CD4-positive, alpha-beta T cell treated with Interleukin-6 at 100 ng/mL for 8 hours (primary cell): ENCODE results near the gene SYT13.

ENCODE experiments used
- DNase-seq: peaks from one replicate; pipeline ENCODE4 v3.0.0-alpha.2; 2020; ENCODE audit warnings: mixed read lengths, low spot score

Gene SYT13

DNA sequence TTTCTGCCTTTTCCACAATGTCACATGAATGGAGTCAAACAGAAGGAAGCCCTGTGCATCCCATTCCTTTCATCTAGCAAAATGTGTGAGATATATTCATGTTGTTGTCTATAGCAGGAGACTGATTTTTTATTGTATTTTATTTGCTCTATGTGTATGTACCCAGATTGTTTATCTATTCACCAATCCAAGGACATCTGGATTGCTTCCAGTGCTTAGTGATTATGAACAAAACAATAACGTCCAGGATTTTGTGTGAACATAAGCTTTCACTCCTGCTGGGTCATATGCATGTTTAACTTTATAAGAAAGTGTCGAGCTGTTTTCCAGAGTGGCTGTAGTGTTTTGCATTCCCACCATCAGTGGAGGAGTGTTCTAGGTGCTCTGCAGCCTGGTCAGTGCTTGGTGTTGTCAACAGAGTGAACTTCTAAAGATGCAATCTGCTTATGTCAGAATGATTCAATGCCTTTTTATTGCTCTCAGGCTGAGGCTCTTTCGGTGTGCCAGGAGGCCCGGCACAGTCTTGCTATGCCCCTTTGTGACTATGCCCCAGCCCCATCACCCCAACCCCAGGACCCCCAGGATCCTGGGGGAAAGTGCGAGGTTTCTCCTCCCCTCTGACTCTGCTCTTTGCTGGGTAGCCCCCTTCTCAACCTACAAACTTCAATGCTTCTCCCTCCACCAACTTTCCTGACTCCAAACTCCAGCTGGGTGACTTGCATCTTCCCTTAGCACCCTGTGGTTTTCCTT, 19.9 kb upstream of the SYT13 start:
- no peak for DNase-seq

DNA sequence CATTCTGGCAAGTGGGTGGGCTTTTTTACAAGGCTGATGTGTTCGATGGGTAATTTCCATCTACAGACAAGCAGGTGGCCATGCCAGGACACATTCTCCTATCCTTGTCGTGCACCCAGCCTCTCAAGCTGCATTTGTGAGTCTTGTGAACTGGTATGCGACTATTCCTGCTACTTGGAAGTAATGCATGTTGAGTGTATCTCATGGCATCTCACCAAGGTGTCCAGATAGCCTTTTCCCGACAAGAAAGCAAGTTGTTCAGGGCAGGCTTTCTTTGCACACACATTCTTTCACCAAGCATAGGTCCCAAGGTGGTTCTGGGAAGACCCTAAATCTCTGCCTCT, 18.8 kb upstream of the SYT13 start:
- DNase-seq, result no peak

DNA sequence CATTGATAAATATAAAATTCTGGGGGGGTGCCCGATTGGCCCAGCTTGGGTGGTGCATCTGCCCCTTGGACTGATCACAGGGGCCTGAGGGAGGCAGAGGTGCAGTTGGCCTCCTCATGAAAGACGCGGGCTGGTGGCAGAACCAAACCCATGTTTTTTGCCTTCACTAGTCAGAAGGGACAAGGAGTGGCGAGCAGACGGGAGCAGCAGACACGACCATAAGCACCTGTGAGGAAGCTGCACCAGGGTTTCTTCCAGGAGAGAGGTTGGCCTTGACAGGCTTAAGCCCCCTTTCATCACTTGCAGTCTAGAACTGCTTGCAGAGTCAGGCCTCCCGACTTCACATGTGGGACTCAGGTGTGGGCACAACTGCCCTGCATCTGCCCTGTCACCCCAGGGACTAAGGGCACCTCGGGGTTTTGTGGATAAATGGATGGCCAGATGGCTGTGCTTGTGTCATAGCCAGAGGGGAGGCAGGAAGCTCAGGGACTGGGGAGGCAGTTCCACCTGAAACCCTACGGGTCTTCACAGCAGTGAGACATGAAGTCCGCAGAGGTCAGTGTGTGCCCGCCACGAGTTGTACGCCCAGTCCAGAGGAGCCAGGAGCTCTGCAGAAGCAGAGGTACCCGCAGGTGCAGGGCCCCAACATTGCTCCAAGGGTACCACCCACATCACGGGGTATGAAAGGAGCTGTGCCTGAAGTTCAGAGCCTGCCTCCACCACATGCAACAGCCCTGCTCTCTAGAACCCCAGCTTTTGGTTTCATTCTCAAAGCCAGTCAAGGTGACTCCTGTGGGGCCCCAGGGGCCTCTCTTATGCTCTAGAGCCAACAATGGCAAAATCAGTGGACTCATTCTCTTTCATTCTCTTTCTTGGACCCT, 18.2 kb upstream of the SYT13 start:
- DNase-seq, result no peak

DNA sequence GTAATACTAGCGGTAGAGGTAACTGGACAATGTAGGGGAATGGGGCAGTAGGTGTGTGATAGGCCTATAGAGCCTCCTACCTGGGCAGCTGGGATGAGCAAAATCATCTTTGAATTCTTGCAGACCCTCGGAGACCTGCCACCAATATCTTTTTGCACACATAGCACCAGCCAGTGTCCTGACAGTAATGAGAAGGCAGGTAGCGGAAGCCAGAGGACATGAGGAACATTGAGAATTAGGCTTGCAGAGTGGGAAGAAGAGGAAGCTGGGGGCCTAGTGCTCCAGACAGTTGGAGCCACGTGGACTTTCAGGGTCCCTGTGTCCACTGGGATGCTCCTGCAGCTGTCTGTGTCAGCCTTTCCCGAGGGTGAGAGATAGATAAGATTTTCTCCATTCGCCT, 17.2 kb upstream of the SYT13 start:
- DNase-seq, result no peak

DNA sequence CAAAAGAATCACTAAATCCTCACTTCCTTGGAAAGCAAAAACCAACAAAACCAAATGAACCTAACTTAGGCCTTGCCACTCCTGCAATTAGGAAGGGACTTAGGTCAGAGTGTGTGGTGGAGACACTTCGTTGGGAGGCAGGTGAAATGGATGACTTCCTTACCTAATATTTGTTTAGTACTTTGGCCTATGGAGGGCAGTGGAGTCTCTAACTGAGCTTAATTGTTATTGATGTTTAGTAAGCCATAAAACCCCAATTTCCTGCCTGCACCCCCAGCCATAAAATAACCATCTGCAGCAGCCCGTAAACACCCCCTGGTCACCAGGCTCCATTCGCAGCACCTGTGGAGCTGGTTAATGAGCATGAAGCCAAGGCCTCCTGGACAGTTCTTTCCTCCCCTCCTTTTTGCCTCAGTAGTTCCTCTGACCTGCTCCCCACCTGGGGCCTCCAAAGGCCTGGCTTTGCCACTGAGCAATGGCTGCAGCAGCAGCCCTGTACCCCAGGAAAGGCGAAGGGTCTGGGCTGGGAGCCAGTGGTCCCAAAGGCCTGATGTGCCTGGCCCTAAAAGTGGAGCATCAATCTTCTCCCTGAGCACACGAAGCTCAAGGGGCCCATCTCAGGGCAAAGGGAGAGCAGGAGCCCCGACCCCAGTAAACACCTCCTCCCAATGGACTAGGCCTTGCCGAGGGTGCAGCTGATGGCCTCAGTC, 15.6 kb upstream of the SYT13 start:
- DNase-seq, result no peak

DNA sequence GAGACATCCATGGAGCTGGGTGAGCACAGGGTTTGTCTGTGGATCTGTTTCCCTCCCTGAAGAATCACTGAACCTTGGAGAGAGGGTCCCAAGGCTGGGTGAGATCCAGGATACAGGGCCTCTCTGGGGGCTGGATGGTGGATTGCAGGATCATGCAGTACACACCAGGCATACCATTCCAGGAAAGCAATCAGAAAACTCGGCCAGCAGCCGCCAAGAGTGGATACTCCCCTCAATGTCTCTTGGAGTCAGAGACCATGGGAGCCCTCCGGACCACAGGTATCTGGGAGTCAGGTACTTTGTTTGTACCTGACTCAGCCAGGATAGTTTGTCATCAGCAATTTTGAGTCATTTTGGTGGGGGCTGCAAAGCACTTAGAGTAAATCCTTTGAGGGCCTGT, 14.6 kb upstream of the SYT13 start:
- DNase-seq, result no peak

DNA sequence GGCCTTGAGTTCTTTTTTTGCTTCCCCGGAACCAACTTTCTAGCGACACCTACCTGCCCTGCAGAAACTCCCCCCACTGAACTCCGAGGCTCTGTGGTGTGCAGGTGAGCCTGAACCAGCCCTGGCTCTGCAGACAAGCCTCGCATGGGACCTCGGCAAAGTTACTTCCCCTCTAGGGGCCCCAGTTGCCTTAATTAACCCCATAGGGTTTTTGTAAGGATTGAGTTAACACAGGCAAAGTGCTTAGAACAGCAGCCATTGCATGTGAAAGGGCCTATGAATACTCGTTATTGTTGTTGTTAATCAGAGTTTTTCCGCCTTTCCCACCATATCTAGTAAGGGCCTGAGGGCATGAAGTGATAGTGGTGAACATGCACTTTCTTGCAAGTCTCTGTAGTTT, 12.6 kb upstream of the SYT13 start:
- no peak for DNase-seq

DNA sequence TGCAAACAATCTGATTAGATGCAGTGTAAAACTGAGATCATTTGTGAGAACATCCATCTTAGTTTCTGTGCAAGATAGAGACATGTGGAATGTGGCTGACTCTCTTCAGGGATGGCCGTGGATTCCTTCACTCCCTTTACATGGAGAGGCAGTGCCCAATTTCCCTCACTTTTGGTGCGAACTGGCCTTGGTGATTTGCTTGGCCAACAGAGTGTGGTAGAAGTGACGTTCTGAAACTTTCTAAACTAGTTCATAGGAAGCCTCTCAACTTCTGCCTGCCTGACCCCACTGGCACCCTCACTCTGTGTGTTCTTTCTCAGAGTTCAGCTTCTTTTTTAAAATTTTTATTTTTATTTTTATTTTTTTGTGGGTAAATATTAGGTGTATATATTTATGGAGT, 9.9 kb upstream of the SYT13 start:
- DNase-seq, result no peak

DNA sequence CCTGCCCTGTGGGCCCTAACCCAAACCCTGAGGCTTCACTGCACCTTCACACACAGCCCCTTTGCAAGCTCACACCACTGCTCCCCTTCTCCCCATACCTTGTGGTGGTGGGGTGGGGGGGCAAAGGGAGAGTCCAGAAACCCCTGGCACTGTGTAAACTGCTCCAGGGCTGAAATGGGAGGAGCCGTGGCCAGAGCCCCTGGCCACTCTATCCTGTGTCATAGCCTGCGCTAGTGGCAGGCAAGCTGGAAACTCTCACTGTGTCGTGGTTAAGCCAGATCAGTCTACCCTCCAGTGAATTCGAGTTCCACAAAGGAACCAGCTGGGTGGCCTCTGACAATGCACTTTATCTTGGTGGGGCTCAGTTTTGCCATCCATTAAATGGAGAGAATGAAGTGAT, 8.4 kb upstream of the SYT13 start:
- DNase-seq, result no peak

DNA sequence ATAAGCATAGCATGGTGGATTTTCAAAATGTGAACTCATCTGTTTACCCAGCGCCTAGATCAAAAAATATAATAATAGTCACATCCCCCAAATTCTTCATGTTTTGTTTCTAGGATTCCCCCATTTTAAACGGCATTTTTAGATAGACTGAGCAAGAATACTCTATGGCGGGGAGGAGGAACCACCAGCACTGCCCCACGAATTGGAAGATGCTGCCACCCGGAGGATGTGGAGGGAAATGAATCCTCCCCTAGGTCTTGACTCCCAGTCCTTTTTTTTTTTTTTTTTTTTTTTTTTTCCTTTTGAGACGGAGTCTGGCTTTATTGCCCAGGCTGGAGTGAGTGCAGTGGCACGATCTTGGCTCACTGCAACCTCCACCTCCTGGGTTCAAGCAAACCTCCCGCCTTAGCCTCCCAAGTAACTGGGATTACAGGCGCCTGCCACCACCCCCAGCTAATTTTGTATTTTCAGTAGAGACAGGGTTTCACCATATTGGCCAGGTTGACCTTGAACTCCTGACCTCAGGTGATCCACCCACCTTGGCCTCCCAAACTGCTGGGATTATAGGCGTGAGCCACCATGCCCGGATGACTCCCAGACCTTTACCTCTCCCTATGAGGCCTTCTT, 7.5 kb upstream of the SYT13 start:
- peak; percentile 48 for DNase-seq

DNA sequence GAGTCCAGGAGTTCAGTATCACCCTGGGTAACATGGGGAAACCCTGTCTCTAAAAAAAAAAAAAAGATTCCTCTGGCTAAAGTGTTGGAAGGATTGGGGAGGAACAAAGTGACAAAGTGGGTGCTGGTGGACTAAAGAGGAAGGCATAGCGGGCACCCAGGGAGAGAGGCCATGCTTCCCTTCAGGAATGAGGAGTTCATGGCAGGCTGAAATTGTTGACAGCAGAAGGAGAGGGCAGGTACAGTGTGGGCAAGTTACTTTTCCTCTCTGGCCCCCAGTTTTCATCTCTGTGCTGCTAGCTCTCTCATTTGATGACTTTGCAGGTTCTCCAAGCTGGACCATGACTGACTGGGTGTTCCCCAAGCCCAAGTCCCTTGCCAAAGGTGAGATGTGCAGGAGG, 4.4 kb upstream of the SYT13 start:
- no peak for DNase-seq

DNA sequence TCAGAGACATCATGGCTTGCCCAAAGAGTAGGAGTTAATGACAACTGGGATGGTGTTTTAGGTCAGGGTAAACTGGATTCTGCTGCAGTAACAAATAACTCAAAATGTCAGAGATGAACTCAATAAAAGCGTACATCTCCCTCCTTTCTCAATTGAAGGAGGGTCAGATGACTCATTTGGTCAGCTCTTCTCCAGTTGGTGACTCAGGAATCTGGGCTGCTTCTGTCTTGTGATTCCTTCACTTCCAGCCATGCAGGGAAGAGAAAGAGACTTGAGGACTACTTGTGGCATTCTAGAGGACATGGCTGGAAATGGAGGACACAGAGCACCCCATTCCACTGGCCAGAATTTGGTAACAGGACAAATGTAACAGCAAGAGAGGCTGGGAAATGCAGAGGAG, 3.2 kb upstream of the SYT13 start:
- DNase-seq, result no peak

DNA sequence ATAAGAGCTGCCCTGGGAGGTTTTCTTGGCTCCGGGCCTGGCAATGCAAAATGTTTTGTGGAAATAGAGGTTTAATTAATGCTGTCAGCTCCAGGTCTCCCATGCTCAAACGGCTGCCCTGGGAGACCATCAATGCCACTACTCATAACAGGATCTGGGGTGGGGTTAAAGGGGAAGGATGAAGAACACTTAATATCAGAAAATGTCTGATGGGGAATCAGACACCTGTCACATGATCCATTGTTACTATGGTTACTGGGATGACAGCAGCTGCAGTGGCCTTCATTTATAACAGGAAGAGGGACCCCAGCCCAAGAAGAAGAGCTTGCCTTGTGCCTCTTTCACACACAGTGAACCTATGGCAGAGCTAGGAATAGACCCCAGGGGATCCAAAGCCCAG, 2.2 kb upstream of the SYT13 start:
- DNase-seq, result no peak

DNA sequence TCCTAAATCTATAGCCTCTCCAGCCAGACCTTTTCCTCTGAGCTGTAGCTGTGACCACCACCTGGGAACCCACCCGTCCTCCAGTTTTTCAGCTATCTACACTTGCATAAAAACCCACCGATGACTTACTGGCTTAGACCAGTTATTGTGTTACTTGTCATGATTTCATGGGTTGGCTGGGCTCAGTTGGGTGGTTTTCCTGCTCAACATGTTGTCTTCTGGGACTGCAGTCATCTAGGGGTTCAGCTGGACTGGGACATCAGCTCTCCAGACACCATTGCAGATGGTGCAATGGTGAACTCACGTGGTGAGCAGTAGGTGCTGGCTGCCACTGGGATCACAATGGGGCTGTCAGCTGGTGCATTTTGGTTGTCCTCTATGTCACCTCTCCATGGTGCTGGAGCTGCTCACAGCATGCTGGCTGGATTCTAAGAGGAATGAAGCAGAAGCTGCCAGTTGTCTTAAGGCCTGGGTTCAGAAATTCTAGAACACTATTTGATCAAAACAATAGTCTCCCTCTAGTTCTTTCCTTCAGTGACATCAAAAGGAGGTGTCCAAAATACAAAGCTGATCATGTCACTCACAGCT, 1.3 kb upstream of the SYT13 start:
- DNase-seq, result no peak

DNA sequence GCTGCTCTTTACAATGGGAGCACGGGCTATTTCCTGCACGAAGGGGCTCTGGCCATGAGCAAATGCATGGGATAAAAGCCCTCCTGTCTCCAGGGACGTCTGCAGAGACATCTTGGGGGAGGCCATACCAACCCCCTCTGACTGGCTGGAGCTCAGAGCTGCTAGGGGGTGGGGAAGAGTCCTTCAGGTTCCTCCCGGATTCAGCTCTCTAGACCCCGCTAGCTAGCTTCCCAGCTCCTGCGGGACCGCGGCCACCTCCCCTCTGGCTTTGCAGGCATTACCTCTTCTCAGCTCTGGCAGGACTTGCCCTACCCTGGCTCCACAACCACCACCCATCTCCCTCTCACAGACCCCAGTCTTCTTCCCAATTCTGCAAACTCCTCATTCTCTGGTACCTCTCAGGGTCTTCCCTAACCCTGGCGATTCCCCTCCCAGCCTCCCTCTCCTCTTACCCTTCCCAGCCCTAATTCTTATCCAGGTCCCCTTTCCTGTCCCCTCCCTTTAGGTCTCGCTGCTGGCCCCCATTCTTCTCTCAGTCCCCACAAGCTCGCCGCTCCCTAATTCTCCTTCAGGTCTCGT, 802 bp downstream of the SYT13 start:
- no peak for DNase-seq

DNA sequence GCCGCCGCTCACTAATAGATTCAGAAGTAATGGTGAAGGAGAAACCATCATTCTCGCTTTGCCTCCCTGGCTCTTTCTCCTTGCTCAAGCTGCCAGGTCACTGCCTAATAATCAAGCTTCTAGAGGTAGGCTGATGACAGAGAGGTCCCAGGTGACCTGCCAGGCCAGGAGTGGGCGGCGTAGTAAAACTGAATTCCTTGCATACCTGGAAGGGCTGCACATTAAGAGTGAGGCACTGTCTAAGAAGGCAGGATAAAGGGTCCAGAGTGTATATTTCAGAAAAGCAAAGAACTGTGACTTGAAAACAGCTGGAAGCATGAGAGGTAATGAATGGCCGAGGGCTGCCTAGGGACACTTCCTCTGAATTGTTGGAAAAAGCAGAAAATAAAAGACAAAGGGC, 4.1 kb downstream of the SYT13 start:
- DNase-seq, result no peak

DNA sequence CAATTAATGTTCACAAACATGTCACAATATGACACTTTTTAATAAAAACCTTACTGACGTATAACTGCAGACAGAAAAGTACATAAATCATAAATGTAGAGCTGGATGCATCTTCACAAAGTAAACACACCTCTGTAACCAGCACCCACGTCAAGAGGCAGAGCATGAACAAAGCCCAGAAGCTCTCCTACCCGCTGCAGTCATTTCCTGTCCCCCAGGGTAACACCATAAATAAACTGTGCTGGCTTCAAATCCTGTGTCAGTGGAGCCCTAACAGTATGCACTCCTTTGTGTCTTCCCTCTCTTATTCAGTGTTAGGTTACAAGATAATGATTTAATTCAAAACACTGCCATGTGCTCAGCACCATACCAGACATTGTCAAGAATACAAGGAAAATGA, 5.7 kb downstream of the SYT13 start:
- no peak for DNase-seq

DNA sequence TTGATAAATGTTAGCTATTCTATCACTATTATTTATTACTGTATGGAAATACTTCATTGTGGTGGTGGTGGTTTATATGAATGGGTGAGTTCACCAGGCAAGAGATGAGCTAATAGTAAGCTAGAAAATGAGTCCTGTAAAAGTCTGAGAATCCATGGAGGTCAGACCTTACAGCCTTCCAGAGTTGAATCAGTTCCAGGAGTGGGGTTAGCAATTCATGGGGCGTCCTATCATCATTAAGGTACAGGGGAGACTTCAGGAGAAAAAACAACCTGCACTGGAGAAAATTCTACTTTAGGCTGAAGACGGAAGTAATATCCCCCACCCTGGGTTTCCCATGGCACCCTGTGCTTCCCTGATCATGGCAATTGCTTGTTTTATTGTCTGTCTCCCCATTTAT, 6.5 kb downstream of the SYT13 start:
- no peak for DNase-seq

DNA sequence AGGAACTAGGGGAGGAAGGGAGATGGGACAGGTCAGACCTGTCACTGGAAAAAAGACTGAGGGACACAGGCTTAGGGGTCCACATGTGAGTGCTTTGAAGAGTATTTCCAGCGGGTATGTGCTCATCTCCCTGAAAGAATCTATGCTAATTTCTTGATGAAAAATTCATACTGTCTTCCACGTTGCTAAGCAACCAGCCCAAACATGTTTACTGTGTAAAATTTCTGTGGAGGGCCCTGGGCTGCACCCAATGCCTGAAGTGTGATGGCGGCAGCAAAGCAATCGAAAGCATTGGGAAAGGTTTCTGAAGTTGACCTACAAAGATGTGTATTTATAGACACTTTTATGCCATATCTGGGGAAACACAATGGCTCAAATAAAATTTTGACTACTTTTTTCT, 7.4 kb downstream of the SYT13 start:
- DNase-seq, result no peak

DNA sequence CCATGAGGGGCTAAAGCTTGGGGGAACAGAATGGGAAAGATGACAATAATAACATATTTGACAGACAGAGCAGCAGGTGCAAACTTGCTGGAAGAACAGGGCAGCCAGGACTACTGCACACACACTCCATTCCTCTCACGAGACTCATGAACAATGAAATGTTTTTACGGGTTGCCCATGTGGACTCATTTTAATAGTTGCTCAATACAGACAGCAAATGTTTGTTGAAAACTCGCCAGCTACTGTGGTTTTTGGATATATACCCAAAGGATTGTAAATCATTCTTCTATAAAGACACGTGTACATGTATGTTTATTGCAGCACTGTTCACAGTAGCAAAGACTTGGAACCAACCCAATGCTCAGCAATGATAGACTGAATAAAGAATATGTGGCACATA, 10.3 kb downstream of the SYT13 start:
- DNase-seq, result no peak

DNA sequence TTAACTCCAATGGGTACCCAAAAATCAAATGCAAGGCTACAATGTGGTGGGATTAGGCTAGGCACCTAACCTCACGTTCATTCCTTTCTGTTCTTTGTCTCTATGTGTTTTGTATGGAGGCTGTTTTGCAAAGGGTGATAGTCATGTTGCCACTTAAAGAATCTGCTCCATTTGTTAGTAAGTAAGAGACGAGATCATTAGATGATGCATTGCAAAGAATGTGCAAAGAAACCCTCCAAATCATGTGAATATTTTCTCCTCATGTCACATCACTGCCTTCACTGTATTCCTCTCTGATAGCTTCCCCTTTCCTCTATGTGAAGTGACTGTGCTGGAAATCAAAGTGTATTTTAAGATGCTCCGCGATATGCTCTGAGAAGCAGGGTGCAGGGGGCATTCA, 11.9 kb downstream of the SYT13 start:
- DNase-seq, result no peak

DNA sequence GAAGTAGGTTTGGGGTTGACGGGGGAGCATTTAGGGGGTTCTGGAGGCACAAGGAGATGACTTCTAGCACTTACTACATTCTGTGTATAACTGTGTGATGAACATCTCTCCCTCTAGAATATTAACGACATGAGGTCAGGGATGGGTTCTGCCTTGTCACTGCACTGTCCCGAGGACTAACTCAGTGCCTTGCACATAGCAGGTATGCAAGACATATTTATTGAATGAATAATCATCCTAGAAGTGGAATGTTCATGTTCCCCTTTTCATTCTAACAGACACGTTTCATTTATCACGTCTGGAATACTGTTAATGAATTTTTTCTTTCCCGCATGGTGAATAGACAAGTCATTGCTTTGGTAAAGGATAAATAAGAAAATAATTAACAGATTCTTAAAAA, 12.6 kb downstream of the SYT13 start:
- DNase-seq, result no peak
